ENCODE results near the gene BCAS3.

Gene BCAS3

GRCh38 chr17:61404913-61405685 is 727.4 kb downstream of the BCAS3 start:
- no peak for ATAC-seq

DNA sequence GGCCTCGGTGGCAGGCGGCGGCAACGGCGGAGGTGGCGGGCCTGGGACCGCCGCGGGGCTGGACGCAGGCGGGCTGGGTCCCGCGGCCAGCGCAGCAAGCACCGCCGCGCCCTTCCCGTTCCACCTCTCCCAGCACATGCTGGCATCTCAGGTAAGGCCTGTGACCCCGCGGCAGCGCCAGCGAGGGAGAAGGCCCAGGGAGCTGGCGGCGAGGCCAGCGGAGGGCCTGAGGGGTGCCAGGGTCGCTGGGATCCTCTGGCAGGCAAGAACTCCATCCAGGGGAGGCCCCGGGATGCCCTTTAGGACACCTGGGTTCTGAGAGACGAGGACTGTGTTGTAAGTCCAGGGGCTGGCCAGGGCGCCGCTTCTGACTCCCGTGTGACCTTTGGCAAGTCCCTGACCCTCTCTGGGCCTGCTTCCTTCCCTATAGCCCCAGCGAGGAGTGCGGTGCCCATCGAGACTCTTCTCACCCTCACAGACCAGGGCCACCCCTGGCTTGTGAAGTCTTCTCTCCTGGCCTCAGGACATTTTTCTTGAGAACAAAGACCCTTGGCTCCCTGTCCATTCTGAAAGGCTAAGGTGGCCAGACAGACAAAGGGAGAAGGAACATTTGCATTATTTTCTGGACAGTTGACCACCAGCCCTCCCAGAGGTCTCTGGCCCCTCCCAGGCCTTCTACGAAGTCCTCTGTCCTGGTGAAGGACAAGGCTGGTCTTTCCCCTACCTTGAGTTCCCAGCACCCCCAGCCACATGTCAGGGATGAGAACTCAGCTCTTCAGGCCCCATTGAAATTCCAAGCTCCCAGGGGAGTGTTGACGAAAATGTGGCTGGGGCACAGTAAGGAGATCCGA is 728.3 kb downstream of the BCAS3 start:
- ATAC-seq = no peak

DNA sequence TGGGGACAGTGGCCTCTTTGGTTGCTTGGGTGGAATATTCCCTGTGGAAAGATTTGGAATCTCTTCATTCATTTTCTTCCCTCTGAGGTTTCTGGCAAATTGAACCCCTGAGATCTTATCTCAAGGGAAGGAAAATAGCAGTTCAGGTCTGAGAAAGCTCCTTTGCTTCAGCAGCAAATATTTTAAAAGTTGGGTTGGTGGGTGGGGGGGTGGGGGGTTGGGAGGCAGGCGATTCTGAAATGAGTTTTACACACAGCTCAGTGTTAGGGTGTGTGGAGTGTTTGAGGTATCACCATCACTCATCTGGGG is 728.8 kb downstream of the BCAS3 start:
- no peak for ATAC-seq

- ATAC-seq = no peak
Measured at GRCh38 chr17:61406971-61407911, 729.6 kb downstream of the BCAS3 start.

DNA sequence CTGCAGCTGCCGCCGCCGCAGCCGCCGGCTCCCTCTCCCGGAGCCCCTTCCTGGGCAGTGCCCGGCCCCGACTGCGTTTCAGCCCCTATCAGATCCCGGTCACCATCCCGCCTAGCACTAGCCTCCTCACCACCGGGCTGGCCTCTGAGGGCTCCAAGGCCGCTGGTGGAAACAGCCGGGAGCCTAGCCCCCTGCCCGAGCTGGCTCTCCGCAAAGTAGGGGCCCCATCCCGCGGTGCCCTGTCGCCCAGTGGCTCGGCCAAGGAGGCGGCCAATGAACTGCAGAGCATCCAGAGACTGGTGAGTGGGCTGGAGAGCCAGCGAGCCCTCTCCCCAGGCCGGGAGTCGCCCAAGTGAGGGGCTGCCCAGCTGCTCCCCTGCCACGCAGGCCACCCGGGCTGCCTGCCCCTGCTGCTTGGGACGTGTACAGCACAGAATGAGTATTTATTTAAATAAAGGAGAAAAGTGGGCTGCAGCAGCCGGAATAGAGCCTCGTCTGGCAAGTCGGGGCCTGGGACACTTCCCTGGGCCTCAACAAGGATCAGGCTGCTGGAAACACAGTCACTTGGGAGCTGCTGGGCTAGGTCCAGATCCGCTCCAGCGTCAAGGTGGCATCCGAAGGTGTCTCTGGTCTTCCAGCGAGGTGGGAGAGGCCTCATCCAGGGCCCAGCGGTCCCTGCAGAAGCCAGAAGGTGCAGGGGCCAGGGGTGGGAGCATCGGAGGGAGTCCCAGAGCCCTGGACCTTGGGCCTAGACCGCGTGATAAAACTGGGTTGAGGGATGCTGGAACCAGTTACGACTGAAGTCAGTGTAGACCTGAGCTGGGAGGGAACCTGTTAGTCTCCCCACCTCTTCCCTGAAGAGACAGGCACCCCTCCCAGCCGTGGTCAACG is 730.7 kb downstream of the BCAS3 start:
- ATAC-seq = no peak

DNA sequence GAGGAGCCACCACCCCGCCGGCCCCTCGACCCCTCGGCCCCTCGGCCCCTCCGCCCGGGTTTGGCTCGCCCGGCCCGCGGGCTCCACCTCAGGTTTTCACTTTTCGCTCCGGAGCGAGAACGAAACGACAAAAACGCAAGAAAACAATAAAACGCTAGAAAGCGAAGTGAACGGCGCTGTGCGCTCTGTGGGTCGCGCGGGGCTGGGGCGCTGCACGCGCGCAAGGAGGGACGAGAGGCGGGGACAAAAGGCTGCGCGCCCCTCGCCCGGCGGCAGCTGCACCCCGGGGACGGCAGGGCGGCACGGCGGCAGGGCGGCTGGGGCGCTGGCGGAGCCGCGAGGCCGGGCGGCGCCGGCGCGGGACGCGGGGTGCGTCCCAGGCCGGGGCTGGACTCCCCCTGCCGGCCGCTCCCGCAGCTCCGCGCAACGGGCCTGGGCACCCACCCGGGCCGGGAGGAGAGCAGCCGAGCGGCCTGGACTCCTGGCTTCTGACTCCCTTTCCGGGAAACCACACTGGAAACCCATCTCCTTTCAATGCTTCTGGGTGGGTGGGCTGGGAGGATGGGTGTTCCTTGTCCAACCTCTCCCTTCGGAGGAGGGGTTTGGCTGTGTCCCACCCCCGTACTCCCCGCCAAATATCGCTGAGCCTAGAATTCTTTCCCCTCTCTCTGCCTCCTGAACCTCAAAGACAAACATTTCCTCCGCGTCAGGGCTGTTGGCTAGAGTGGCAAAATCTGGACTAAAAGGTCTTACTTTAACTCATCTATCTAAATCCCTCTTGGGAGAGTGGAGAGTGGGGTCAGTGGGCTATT is 731.9 kb downstream of the BCAS3 start:
- peak; percentile 25 to 39 for ATAC-seq

DNA sequence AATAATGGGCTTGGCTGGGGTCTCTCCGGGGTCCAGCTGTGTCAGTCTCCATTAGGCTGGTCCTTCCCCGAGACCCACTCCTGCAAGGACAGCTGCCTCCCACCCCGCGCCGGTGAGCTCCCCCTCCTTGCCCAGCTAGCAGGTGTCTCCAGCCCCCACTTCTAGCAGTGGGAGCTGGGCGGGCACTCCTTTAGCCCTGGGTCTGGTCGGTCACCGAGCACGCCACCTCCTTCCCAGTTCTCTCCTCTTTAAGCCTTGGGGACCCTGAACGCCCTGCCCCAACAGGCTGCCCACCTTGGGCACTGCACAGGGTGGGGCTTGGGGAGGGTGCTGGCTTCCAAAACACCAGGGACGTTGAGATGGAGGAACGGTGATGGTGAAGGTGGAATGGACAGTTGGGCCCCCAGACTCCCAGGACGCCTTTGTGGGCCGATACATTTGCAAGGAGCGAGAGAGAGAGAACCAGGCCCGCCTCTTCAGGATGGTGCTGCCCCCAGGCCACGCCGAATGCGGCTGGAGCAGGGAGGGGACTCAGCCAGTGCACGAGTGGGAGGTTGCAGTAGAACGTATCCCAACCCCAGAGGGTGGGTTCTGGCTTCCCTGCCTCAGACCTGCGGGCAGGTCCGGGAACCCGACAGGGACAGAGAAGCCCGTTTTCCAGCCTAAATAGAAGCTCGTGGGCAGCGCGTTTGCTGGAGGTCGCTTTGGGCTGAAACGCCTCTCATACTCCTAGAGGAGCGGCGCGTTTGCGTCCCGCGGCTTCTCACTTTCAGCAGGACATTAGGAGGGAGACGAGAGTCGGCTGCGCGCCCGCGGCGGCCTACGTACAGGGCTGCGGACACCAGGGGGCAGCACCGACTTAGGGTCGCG is 732.7 kb downstream of the BCAS3 start:
- peak; percentile 46 to 59 for ATAC-seq

GRCh38 chr17:61411011-61411260 is 733.3 kb downstream of the BCAS3 start:
- no peak for ATAC-seq

GRCh38 chr17:61411261-61412142 is 733.9 kb downstream of the BCAS3 start:
- no peak for ATAC-seq

DNA sequence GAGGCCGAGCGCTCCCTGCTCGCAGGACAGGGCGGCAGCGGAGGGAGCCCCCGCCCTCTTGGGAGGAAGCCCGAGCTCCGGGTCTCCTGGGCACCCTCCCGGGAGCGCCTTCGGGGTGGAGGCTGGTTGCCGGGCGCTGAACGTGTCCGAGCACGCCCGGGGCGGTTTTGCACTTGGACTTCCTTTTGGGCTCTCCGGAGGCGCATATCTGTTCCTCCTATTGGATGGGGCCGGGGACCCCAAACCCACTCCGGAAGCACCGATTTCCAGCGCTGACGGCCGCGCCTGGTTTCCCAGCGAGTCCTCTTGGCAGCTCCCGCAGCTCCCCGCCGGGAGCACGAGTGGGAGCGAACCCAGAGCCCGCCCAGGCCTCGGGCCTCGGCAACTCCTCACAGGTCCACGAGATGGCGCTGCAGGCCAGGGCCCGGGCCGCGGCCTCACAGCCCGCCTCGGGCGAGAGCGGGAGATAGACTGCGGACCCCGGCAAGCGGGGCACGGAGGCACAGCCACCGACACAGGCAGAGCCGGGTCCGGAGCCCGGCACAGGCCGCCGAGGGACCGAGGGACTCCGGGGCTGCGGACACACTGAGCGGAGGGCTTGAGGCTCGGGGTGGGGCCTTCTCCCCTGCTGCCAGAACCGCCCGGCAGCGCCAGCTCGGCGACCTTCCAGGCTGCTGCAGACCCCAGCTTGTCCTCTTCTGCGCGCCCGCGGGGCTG is 734.6 kb downstream of the BCAS3 start:
- ATAC-seq = peak; percentile 75

- ATAC-seq = no peak
Measured at GRCh38 chr17:61412860-61413660, 735.4 kb downstream of the BCAS3 start.

DNA sequence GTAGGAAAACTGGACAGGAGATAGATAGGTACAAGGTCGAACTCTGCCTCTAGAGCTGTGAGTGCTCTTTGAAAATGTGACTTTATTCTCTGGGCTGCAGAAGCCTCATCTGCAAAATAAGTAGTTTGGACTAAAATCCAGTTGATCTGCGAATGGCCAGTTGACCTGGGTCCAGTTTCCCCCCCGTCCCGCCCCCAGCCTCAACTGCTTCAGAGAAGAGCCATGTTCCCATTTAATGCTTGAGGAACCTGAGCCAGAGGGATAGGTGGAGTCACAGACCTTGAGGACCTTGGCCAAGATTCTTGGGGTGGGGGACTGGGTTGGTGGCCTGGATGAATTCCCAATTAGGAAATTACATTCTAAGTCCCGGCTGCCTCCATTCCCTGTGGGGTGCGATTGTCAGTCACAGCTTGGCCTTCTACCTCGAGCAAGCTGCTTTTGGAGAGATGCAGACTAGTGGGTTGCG is 736.0 kb downstream of the BCAS3 start:
- ATAC-seq = no peak

- no peak for ATAC-seq
Measured at GRCh38 chr17:61414141-61414935, 736.7 kb downstream of the BCAS3 start.

- no peak for ATAC-seq
Measured at GRCh38 chr17:61414936-61415251, 737.2 kb downstream of the BCAS3 start.

DNA sequence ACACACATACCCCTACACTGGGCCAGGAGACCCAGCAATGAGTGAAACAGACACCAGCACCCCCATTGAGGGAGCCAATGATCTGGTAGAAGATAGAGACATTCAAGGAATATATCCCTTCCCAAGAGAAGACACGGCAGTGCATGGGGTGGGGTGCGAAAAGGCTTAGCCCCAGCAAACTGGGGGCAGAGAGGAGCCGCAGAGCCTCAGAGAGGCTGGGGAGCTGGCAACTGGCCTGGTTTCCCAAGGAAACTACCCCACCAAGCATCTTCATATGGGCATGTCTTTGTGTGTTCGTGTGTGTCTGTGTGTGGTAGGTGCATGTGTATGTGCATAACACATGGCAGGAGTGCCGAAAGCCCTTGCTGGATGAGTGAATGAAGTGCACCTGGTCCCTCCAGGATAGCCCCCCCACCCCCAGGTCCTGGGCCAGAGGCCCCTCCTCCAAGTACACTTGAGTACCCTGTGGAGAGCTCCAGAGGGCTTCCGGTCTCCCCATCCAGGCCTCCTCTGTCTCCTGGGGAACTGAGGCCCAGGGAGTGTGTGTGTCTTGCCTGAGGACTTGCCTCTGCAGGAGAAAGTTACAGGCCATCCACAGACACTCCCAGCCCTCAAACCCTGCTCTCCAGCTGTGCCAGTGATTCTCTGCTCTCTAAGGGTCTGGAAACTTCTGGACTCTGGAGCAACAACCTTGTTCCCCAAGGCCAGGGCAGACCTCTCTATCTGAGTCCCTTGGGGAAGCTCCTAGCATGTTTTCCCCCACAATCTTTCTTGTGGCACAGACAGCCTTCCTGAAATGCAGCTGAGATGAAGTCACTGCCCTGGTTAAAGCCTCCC is 737.9 kb downstream of the BCAS3 start:
- no peak for ATAC-seq

DNA sequence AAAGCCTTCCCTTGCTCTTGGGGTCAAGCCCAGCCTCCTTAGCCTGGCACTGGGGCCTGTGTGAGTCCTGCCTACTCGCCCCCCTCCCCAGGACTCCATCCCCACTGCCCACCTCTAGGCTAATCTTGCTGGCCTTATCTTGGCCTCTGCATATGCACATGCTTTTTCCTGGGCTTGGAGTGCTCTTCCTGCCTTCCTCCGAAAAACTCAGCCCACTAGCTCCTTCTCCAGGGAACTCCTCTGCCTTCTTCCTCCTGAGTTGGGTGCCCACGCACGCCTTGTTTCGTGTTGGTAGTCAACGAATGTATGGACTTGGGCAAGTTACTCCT is 738.5 kb downstream of the BCAS3 start:
- no peak for ATAC-seq

Measured in activated CD4-positive, CD25-positive, alpha-beta regulatory T cell treated with anti-CD3 and anti-CD28 coated beads, Interleukin-2, amount 50 U/mL, for 24 hours (primary cell).